HG02943 (cell line): ENCODE data around the gene LRP1B.

ENCODE experiments used
- ATAC-seq: cut with Tn5 transposase; IDR thresholded peaks from one replicate; pipeline ENCODE4 v1.9.1; 2021; ENCODE audit warnings: mild to moderate bottlenecking, low read depth, moderate library complexity; ENCODE audit not compliant: unreplicated experiment

The LRP1B gene

DNA sequence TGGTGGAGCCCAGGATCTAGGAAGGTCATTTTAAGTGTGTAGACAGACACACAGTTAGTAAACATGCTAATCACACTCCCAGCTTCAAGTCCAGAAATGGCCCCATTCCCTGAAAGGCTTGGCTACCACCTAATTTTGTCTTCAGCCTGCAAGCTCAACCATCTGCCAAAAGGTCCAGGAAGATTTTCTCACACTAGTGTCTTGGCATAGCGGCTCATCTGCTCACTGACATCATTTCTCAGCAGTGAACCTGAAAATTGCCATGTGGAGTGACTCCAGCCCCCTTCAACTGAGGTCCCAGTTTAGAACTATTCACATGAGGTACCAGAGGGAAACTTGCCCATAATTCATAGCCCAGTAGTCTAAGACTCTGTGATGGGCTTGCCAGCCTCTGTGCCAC is 748.9 kb downstream of the LRP1B start:
- ATAC-seq = no peak

DNA sequence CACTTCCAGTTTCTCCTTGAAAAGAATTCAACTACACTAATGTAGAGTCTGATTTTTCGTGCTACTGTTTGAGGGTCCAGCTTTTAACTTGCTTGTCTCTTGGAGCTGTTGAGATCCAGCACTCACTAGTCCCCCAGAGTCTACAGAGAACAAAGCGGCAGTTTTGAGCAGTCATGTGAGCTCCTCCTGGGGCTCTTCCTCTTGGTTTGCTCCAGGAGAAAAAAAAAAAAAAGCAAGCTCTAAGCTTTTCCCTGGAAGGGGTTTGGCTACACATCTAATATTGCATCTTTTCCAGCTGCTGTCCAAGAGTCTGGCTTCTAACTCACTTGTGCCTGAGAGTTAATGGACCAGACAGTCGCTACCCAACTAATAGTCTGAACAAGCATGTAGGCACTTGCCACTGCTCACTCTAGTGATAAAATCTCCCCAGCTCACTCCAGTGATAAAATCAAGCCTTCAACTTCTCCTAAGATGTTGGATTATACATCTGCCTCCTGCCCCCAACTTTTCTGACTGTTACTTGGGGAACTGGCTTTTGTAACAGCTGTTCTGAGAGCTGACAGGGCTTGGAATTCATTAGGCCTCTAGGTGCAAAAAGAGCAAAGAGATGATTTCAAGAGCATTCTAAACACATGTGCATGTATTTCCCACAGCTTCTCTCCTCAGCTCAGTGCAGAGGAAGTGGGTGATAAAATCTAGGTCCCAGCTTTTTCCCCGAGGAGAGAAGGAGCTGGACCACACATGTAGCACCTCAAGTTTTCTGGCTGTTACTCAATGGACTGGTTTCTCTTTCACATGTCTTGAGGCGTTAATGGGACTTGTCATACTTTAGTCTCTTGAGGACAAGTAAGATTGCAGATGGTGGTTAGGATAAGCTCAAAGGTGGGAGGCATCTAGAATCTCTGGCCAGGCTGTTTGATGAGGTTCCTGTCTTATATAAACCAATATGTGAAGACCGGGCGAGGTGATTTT is 750.5 kb downstream of the LRP1B start:
- no peak for ATAC-seq

DNA sequence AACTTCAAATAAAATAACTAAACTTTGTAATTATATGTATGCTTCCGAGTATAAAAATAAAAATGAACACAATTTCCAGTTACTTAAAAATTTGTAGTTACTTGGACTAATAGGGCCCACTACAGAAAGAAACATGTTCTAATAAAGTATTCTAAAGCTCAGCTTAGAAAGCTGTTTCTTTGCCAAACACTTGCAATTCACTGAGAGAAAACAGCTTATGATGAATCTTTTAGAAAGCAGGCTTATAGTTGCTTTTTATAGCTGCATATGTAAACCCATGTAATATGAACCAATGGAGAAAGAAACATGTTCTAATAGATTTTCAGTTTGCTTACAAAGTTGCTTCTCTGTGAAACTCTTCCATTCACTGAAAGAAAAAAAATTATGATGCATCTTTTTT is 766.0 kb downstream of the LRP1B start:
- no peak for ATAC-seq

DNA sequence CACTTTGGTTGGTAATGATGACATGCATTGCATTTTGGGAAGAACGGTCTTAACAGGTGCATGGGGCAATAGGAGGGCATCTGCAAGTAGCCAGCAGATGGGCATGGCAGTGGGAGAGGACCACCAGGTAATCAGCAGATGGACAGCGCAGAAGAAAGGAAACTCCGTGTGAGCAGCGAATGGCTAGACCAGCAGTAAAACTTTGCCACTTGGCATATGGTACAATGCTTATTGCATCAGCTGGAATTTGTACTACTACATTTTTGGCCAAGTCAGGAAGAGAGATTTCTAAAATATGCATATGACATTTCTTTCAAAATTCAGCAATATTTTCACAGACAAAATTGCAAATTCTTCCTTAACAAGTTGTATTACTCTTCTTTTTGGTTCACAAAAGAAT is 768.5 kb downstream of the LRP1B start:
- ATAC-seq = no peak

DNA sequence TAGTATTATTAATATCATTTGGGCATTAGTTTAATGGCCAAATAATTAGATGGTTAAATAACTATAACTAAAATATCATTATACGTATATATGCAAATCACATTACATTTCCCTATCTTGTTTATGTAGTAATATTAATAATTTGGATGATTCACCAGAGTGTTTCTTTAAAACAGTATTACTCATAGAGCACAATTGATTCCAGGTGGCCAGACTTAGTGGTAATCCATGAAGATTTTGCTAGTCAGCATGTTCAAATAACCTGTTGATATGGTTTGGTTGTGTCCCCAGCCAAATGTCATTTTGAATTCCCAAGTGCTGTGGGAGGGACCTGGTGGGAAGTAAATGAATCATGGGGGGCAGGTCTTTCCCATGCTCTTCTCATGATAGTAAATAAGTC is 782.3 kb downstream of the LRP1B start:
- ATAC-seq = no peak

DNA sequence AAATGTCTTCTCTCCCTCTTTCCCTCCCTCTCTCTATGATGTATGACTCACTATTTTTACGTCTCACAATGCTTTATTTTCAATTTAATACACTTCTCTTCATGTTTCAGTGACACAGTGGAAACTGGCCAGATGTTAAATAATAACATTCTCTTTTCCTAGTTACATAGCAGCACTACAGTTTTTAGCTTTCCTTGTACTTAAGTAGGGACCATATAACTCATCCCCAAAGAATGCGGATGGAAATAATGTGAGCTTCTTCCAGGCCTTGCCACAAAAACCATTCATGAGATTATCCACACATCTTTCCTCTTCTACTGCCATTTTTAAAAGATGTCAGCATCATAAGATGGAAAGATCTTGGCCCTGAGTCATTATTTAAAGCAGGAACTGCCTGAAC is 789.4 kb downstream of the LRP1B start:
- no peak for ATAC-seq

DNA sequence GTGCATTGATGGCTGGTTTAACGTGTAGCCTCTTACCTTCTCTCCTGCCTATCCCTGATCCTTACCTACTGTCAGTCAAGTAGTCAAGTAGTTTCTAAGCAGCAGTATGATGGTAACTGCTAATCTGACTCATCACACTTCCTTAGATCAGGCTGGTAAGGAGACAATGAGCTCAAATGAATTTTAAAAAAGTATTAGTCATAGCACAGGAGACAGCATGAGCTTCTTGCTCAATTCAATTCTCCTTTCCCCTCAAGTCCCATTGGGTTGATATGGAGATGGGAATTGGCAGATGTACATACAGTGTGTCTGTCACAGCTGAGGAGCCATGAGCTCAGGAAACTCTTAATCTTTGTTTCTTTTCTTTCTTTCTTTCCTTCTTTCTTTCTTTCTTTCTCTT is 799.7 kb downstream of the LRP1B start:
- ATAC-seq = no peak

DNA sequence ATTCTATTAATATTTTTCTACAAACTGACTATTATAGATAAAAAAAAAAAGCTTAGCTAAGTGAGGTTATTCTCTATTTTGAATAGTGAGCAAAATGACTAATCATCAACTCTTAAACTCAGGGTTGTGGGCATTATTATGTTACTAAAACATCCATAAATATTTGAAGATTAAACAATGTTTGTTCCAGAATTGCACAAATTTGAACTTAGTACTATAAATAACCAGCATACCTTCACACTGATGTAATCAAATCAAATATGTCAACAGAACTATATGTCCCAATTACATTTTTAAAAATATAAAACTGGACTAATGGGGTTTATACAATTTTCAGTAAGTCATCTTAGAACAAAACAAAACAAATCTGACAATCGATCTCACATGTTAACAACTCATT is 800.9 kb downstream of the LRP1B start:
- no peak for ATAC-seq

DNA sequence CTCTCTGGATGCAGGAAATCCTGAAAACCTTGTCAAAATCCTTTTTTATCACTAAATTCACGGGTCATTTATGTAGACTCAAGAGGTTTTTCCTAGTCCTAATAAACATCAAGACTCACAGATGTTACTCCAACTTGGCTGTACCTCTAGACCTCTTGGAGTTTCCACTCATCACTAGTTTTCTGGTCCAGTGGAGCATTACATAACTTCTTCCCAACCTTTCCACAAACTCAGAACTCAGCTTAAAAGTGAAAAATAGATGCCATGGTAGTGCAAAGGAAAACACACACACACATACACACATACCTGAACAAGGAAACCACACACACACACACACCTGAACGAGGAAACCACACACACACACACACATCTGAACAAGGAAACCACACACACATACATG is 807.2 kb downstream of the LRP1B start:
- ATAC-seq = no peak

DNA sequence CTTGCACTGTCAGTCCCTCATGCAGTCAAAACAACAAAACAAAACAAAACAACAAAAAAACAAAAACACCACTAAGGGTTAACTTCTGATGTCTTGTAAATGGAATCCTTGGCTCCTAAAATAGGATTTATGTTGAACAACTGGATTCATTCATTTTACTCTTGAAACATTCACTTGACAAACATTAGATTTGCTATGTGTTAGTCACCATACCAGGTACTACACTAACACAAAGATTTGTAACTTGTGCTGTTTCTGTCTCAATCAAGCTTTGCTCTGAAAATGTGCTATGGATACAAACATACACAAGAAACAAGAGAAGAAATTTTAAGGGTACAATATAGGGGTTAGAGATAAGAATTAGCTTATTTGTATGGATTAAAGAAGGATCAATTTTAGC is 812.8 kb downstream of the LRP1B start:
- no peak for ATAC-seq

DNA sequence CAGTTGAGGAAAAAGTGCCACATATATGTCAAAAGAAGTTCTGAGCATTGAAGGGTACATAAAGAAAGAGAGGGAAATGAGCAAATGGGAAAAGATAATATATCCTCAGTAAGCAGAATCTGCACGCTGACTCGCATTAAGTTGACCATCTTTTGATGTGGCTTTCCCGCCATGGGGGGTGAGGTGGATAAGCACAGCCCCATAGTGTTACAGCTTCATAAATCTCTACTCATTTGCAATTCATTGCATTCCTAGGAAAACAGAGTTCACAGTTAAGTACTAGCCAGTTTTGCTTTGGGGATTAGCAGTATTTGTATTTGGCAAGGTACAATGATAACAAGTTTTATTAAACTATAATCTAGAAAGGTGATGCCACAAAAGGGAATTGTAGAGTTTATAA is 814.2 kb downstream of the LRP1B start:
- no peak for ATAC-seq

DNA sequence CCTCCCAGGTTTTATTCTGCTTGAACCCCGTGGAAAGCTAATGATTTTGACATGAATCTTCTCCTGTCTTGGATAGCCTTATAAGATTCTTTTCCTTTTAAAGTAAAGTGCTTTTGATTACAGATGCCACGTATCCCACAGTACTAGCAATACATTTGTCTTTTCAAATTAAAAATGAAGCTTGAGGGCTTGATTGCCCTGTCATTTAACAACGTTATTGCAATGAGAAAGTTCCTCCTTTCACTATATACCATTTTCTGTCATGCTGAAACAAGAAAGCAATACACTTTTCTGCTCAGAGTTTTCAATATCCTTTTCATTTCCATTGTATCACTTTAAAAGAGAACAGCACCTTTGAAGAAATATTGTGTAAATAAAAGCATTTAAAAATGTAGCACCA is 814.7 kb downstream of the LRP1B start:
- ATAC-seq = no peak

DNA sequence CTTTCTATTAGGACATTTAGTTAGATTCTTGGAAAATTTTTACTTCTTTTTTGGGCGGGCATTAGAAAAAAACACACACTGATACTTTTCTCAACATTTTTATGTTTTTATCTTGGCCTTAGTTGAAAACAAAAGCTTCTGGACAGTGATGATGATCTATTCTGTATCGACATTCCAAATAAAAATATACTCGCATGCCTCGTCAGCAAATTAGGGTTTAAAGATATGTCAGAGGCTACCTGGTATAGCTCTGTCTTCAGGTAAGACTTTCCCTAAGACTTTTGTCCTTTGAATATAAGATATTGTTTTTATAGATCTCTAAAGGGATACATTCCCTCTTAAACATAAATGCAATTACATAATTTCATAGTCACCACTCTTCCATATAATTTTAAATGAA is 816.8 kb downstream of the LRP1B start:
- ATAC-seq = no peak

DNA sequence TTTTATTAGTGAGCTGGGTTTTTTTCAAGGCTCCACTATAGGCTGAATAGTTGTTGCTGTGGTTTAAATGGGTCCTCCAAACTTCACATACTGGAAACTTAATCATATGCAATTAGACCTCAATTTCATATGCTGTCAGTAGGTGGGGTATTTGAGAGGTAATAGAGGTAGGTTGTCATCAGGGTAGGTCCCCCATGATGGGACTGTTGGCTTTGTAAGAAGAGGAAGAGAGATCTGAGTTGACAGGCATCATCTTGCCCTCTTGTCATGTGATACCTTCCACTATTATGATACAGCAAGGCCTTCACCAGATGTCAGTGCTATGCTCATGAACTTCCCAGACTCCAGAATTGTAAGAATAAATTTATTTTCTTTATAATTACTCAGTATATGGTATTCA is 819.4 kb downstream of the LRP1B start:
- ATAC-seq = no peak

DNA sequence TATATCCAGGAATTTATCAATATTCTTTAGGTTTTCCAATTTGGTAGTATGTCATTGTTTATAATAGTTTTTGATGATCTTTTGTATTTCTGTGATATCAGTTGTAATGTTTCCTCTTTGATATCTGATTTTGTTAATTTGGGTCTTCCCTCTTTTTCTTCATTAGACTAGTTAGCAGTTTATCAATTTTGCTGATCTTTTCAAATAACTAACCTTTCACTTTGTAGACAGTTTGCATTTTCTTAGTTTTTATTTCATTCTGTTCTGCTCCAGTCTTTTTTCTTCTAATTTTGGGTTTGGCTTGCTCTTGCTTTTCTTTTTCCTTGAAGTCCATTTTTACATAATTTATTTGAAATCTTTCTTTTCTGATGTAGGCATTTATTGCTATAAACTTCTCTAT is 824.4 kb downstream of the LRP1B start:
- ATAC-seq = no peak

DNA sequence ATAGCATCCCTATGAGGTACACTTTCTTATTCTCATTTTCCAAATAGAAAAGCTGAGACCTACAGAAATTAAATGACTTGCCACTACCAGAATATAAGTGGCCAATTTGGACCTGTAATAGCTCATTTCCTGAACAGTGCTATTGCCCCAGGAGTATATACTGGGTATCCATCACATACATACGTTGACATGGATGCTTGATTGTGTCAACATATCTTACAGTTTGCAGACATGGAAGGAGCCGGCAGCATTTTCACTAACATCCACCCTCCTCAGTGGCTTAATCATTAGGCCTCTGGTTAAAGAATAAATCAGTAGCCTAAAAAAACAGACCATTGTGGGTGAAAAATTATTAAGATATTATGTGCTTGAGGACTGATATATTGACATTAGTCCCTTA is 829.3 kb downstream of the LRP1B start:
- ATAC-seq = no peak

DNA sequence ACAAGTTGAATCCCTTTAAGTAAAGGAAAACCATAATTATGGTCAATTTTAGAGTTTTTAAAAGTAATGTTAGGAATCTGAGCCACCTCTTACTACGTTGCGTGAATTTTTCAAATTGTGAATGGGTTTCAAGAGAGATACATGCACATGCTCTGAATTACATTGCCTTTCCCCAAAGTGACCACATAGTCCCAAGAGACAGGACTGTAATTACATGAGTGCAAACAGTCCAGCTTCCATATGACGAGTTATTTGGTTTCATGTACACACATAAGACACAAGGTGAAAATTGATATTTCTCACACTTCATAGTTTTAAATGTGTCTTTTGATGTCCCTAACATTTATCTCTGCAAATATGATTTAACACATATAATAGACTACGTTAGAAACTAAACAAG is 850.8 kb downstream of the LRP1B start:
- no peak for ATAC-seq

DNA sequence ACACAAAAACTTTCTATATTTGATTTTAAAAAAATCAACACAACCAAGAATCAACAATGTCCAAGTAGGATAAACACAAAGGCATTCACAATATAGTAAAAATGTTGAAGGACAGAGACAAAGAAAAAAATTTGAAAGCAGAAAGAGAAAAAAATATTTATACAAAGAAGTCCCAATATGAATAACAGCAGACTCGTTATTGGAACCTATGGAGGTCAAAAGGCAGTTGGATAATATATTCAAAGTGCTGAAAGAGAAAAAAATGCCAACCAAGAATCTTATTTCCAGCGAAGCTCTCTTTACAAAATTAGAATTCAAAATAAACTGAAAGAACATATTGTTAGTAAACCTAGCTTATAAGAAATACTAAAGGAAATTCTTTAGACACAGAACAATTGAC is 859.5 kb downstream of the LRP1B start:
- no peak for ATAC-seq

DNA sequence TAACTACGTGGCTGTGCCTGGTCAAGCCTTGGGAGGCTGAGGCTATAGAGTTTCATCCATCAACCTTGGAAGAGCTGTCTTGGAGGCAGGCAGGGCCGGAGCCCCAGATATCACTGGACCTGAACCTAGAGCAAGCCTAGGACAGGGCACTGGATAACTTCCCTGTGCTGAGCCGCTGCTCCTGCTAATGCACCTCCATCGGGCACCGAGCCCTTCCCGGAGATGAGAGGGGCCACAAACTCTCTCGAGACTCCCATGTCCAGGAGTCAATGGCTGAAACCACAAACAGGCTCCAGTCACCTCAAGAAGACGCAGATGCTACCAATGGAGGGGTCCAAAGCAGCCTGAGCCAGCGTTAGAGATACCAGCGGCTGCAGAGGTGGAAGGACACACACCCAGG is 866.0 kb downstream of the LRP1B start:
- no peak for ATAC-seq

DNA sequence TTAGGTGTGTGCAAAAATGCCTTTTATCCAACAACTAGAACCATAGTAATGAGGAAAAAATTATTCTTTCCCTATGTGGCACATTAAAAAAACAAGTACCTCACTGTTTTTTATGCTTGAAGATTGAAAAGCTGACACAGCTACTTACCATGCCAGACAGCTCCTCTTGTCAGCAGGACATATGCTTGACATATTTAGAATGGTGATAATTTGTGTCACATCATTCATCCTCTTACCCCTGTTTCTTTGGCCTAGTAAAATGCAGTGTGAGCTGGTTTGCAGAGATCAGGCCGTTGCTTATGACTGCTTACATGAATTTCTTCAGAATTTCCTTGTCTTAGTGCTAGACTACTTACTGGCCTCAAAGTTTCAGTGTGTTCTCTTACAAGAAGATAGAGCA is 869.9 kb downstream of the LRP1B start:
- no peak for ATAC-seq

DNA sequence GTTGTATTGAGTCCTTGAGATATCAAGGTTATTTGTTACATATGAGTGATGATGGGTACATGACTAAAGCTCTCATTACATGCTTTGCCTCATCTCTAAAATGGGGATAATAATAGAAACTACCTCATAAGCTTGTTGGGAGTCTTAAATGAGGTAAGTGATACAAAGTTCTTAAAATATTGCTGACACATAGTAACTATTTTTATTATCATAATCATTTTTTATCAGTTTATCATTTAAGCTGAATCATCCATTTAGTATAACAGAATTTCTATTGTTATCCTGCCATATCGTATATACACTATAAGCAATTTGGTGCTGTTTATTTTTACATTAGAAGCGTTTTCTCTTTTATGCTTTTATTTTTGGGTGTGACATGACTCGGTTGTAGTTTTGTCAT is 871.1 kb downstream of the LRP1B start:
- ATAC-seq = no peak

DNA sequence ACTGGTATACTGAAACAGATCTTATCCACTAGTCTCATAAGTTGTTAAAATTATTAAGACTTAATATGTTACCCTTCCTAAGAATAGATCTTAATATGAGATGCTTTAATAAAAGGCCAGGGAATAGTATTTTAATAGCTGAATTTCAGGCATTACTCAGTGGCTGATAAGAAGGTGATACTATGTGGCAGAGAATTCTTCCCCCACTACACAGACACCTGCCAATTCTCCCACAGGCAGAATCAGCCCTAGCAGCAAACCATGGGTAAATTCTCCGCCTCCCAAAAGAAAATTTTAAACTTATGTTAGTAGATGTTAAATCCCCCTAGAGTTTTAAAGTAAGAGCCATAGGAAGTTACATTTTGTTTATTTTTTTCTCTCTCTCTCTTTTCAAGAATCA is 888.8 kb downstream of the LRP1B start:
- no peak for ATAC-seq

DNA sequence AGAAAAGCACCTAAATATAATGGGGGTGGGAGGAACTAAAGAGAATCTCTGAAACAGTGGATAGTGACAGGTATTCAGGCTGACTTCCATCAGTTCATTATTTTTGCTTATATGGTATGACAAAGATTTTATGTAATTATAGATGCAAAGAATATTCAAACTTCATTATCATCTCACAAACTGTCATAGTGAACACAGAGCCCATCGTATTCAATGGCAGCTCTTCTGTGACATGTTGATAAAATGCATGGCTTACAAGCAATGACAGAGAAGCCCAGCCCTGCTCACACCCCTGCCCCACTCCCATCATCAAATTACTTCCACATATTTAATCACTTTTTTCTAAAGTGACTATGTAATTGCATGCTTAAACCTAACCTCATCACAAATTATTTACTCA is 904.3 kb downstream of the LRP1B start:
- no peak for ATAC-seq
